Camera-type eye (tissue), 1 donor: ENCODE data around the gene CCDC146. TPM values are rescaled to one million over a fixed set of nuclear protein-coding genes. Genes with fewer than 3 reads are reported as not detected.

ENCODE experiments used
- total RNA-seq: library from RNA; depleted of rRNA; stranded (reverse); fragments of >200 nt; gene quantifications from one replicate; pipeline ENCODE4 v1.2.3, GENCODE V29; 2014

The CCDC146 gene, protein sequence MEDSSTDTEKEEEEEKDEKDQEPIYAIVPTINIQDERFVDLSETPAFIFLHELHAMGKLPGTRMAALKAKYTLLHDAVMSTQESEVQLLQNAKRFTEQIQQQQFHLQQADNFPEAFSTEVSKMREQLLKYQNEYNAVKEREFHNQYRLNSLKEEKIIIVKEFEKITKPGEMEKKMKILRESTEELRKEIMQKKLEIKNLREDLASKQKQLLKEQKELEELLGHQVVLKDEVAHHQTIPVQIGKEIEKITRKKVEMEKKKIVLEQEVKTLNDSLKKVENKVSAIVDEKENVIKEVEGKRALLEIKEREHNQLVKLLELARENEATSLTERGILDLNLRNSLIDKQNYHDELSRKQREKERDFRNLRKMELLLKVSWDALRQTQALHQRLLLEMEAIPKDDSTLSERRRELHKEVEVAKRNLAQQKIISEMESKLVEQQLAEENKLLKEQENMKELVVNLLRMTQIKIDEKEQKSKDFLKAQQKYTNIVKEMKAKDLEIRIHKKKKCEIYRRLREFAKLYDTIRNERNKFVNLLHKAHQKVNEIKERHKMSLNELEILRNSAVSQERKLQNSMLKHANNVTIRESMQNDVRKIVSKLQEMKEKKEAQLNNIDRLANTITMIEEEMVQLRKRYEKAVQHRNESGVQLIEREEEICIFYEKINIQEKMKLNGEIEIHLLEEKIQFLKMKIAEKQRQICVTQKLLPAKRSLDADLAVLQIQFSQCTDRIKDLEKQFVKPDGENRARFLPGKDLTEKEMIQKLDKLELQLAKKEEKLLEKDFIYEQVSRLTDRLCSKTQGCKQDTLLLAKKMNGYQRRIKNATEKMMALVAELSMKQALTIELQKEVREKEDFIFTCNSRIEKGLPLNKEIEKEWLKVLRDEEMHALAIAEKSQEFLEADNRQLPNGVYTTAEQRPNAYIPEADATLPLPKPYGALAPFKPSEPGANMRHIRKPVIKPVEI
- total RNA-seq = 27.0 TPM

DNA sequence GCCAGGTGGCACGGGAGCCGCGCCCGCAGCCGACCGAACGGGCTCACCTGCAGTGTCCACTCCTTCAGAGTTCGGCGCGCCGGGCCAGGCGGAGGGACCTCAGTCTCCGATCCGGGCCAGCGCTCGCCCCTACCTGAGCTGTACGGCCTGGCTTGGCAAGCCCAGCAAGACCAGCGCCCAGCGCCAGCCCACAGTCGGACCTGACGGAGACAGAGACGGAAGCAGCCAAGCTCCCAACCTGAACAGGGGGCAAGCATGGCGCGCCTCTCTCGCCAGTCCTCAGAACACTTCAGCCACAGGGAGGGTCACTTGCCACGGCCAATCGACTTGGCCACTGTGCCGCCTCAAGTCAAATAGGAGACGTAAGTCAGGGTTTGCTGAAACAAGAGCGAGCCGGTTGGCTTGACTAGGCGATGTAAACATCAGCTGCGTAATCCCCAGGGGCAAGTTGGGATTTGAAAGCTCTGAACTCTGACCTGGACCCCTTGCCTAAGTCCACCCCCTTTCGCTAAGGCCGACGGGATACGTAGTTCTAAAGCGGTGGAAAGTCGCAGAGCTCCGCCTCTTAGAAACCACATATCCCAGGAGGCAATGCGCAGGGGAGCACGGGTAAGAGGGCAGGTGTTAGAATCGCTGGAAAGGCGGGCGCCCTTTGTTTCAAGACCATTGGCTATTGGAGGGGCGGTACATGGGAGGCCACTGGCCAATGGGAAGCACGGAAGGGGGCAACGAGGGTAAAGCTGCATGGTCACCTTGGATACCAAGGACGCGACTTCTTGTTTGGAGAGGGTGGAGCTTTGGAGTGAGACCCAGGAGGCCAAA lies at the start of gene CCDC146:
CCDC146 (plus strand) TSS at position 756 of the 822 bp plus-strand sequence. CDS start 45,054 bp downstream, outside the sequence.

DNA sequence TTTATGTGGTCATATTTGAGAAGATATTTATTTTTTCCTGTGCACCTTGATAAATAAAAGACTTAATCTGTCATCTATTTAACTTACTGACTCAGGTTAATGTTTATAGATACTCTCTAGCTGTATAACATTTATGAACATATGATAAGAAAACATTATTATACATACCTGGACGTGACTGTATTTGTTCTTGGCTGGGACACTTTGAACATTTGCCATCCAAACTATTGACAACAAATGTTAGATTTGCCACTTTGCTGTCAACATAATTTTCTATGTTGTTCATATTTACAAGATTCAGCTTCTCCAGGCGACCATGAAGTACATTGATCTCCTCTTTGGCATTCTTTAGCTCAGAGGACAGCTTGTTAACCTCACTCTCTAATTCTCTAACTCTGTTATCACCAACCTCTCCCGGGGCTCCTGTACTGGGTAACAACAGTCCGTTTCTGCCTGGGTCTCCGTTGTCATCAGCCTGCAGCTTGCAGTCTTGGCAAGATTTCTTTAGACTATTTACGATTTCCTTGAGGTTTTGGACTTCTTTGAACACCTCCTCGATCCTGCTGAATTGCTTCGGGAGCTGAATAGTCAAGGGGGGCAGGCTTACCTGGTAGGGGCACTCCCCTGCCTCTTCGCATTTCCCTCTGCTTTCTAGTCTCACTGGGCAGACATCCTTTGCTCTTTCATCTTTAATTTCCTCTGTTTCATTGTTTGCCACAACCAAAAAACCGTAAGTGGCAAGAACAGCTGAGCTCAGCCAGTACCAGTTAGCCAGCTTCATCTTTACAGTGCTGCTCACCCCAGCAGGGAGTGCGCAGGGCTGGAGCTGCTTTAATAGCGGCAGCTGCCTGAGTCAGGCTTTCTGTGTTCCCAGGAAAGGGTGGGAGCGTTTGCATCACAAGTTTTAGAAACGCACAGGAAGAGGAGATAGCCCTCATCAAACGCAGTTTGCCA lies 76.9 kb downstream of the CCDC146 start, which contains the start of gene FGL2:
FGL2 (minus strand) TSS at position 807 of the 954 bp plus-strand sequence; CDS start at position 781, 26 bp downstream.

Other genes with a start within 250 kb of the CCDC146 start
- gene SPDYE17, start 90.3 kb upstream of the CCDC146 start, total RNA-seq = not detected
- 2.6 TPM for gene SPDYE18, start 60.1 kb upstream of the CCDC146 start, total RNA-seq
- gene FGL2, start 77.2 kb downstream of the CCDC146 start, total RNA-seq = 34.0 TPM